Naive thymus-derived CD4-positive, alpha-beta T cell (primary cell): ENCODE results near the gene SGMS1. TPM values are rescaled to one million over a fixed set of nuclear protein-coding genes. Genes with fewer than 3 reads are reported as not detected.
A peak's percentile ranks its signal among the peaks of the same experiment; 100 is the strongest.

Source experiments
- ATAC-seq: fragments of 150-1000 bp; cut with Tn5 transposase; 2 replicates; pipeline ENCODE4 v1.10.0; 2021; ENCODE audit warnings: mild to moderate bottlenecking, moderate library complexity
- CTCF ChIA-PET: fragments of 350-600 bp; sonication (Branson Sonifier 250); formaldehyde crosslinking; loops from one replicate; lab custom pipeline; 2021; ENCODE audit warnings: antibody characterized with exemption; lab: Charles Lee
- POLR2A ChIA-PET: fragments of 350-600 bp; sonication (Branson Sonifier 250); formaldehyde crosslinking; loops from one replicate; lab custom pipeline; 2021; ENCODE audit warnings: antibody characterized with exemption, inconsistent platforms; lab: Charles Lee
- DNase-seq, 9 donors: peaks; one replicate each; pipeline versions ENCODE4 v3.0.0 to v3.0.0-alpha.2; 2020 to 2022; ENCODE audit warnings: mixed read lengths in 1 of 9
- H3K27ac ChIP-seq: one replicate; pipeline ENCODE4 v1.7.0; 2013; ENCODE audit warnings: mild to moderate bottlenecking, low read depth, low read length, moderate library complexity
- H3K27me3 ChIP-seq, 2 donors: one replicate each; pipeline ENCODE4 v1.7.0; 2013; ENCODE audit warnings: low read length in 2 of 2, mild to moderate bottlenecking in 2 of 2, moderate library complexity in 2 of 2; ENCODE audit not compliant: control insufficient read depth in 2 of 2, insufficient read depth in 2 of 2
- H3K36me3 ChIP-seq, 3 experiments: 1 replicate in 2 of 3; 2 replicates in 1 of 3; pipeline ENCODE4 v1.7.0; 2013; ENCODE audit warnings: low read length in 3 of 3, mild to moderate bottlenecking in 3 of 3, moderate library complexity in 1 of 3; ENCODE audit not compliant: insufficient read depth in 3 of 3, control insufficient read depth in 2 of 3
- H3K4me1 ChIP-seq, 2 donors: one replicate each; pipeline ENCODE4 v1.7.0; 2013; ENCODE audit warnings: low read length in 2 of 2, mild to moderate bottlenecking in 2 of 2, moderate library complexity in 1 of 2; ENCODE audit not compliant: control insufficient read depth in 2 of 2, insufficient read depth in 2 of 2
- H3K4me3 ChIP-seq: 2 replicates; pipeline ENCODE4 v1.7.0; 2013; ENCODE audit warnings: mild to moderate bottlenecking, low read length
- H3K9me3 ChIP-seq, 3 experiments: 1 replicate in 2 of 3; 2 replicates in 1 of 3; pipeline ENCODE4 v1.7.0; 2013; ENCODE audit warnings: low read length in 3 of 3; ENCODE audit not compliant: control insufficient read depth in 2 of 3
- H3K27ac Mint-ChIP-seq, 9 donors: one replicate each; pipeline ENCODE4 v1.8.0; 2020 to 2022; ENCODE audit warnings: mixed read lengths in 9 of 9, mild to moderate bottlenecking in 8 of 9, moderate library complexity in 5 of 9, inconsistent platforms in 2 of 9
- H3K27me3 Mint-ChIP-seq, 5 donors: one replicate each; pipeline ENCODE4 v1.8.0; 2021 to 2022; ENCODE audit warnings: mixed read lengths in 5 of 5, mild to moderate bottlenecking in 1 of 5
- H3K36me3 Mint-ChIP-seq, 5 donors: one replicate each; pipeline ENCODE4 v1.8.0; 2020 to 2022; ENCODE audit warnings: mixed read lengths in 5 of 5, mild to moderate bottlenecking in 3 of 5, inconsistent platforms in 1 of 5
- H3K4me1 Mint-ChIP-seq, 7 donors: one replicate each; pipeline ENCODE4 v1.8.0; 2020 to 2022; ENCODE audit warnings: mixed read lengths in 7 of 7, mild to moderate bottlenecking in 3 of 7, inconsistent platforms in 1 of 7
- H3K4me3 Mint-ChIP-seq, 10 donors: one replicate each; pipeline ENCODE4 v1.8.0; 2020 to 2022; ENCODE audit warnings: mild to moderate bottlenecking in 10 of 10, mixed read lengths in 10 of 10, moderate library complexity in 6 of 10, inconsistent platforms in 2 of 10
- H3K9me3 Mint-ChIP-seq, 11 donors: one replicate each; pipeline ENCODE4 v1.8.0; 2020 to 2022; ENCODE audit warnings: mixed read lengths in 11 of 11, mild to moderate bottlenecking in 4 of 11, inconsistent platforms in 1 of 11, moderate library complexity in 1 of 11
- intact Hi-C, 2 donors: fragments of 100-400 bp; cut with micrococcal nuclease; formaldehyde crosslinking; loops; one replicate each; pipeline ENCODE4 v1.15.1; 2023
- polyA plus RNA-seq, 2 donors: library from polyadenylated mRNA; unstranded; fragments of 300-500 nt; fragmentation: Illumina TruSeq; gene quantifications; one replicate each; pipeline ENCODE4 v1.2.3, GENCODE V29; 2021
- total RNA-seq, 6 experiments: library from RNA in 5 of 6; stranded (reverse) in 5 of 6; gene quantifications; 1 replicate in 5 of 6; 2 replicates in 1 of 6; pipeline ENCODE4 v1.2.3 and lab custom pipeline; 2021 to 2026

The SGMS1 gene
- total and polyA plus RNA-seq, 7 experiments from 2014 or later, result 11.5 to 45.7 (median 29.4) TPM

GRCh38 chr10:50416181-50416824 lies 207.5 kb downstream of the SGMS1 start:
- DNase-seq (no peak), ATAC-seq (no peak)
- no peaks in the 10 kb centered on the region for H3K9me3 Mint-ChIP-seq
- no peak overlapping the region for H3K27ac Mint-ChIP-seq
- Histone ChIP-seq H3K4me1 (peaks cover 4 to 7% of the 10 kb centered on the region in 2 donors), H3K36me3 (no peaks in the 10 kb centered on the region), H3K27me3 (no peaks in the 10 kb centered on the region), H3K27ac (no peak overlapping the region), H3K4me3 (no peak overlapping the region), H3K9me3 (no peaks in the 10 kb centered on the region)
- intact Hi-C loops, result loop anchor here in 1 of 2 donors (5.0 kb wide), 3 partner anchors 49 to 96 kb away; no protein-coding TSS in a partner anchor
- no peaks in the 10 kb centered on the region for H3K27me3 Mint-ChIP-seq
- ChIA-PET POLR2A (no interaction called here), CTCF (interaction anchor here (0.6 to 0.7 kb wide), 2 partner anchors 84 to 237 kb away, joined by 3 read pairs; no protein-coding TSS in a partner anchor)
- no peak overlapping the region for H3K4me3 Mint-ChIP-seq
- peaks cover 0 to 14% (median 4%) of the 10 kb centered on the region in 5 donors for H3K36me3 Mint-ChIP-seq
- peaks cover 24 to 57% (median 42%) of the 10 kb centered on the region in 7 donors for H3K4me1 Mint-ChIP-seq

GRCh38 chr10:50415292-50415691 lies 208.5 kb downstream of the SGMS1 start:
- Histone ChIP-seq H3K9me3 (no peaks in the 10 kb centered on the region), H3K4me3 (no peak overlapping the region), H3K4me1 (peaks cover 4 to 7% of the 10 kb centered on the region in 2 donors), H3K36me3 (no peaks in the 10 kb centered on the region), H3K27me3 (no peaks in the 10 kb centered on the region), H3K27ac (no peak overlapping the region)
- Mint-ChIP-seq H3K27me3 (no peaks in the 10 kb centered on the region), H3K9me3 (no peaks in the 10 kb centered on the region), H3K27ac (no peak overlapping the region), H3K36me3 (peaks cover 0 to 17% (median 10%) of the 10 kb centered on the region in 5 donors), H3K4me3 (no peak overlapping the region), H3K4me1 (peaks cover 25 to 53% (median 40%) of the 10 kb centered on the region in 7 donors)
- intact Hi-C loops, result loop anchor here in 1 of 2 donors (5.0 kb wide), 3 partner anchors 48 to 97 kb away; no protein-coding TSS in a partner anchor
- DNase-seq, result no peak
- ChIA-PET POLR2A (no interaction called here), CTCF (no interaction called here)
- ATAC-seq, result no peak

DNA sequence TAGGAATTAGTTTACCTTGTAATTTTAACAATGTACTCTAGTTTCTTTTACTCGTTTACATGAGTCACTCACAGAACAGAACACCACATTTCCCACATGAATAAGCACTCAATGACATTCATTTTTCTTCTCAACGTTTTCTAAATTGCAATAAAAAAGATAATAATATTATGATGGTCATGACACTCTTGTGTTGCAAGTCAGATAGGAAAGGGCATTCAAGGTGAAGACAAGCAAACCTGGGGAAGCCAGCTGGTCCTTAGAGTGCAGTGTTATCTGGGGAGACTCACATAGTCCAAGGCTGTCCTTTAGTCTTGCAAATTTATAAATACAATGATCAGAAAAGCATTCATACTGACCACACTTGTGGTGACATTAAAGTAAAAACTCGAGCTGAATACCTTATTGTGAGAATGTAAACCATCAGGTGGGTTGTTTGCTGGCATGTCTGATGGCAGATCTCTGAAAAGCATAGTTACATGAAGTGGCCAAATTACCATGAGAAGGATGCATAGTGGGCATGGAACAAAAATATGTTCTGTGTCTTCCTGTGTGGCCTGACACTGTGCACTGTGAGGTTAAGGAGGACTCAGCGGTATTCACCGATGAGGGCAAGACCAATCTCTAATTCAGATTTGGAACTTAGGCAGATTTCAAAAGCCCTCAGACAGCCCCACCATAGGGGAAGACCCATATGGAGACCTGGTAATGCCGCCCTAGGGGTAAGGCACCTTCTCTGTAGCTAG lies 213.5 kb downstream of the SGMS1 start:
- ChIA-PET POLR2A (no interaction called here), CTCF (no interaction called here)
- peak; percentile 24 for ATAC-seq
- Histone ChIP-seq H3K4me1 (no peaks in the 10 kb centered on the region), H3K36me3 (peaks cover 0 to 3% (median 0%) of the 10 kb centered on the region in 3 experiments), H3K4me3 (no peak overlapping the region), H3K27me3 (no peaks in the 10 kb centered on the region), H3K27ac (no peak overlapping the region), H3K9me3 (peaks cover 0 to 7% (median 0%) of the 10 kb centered on the region in 3 experiments)
- H3K4me1 Mint-ChIP-seq, result peaks cover 7 to 32% (median 14%) of the 10 kb centered on the region in 7 donors
- intact Hi-C loops, result no loop called here
- H3K27ac Mint-ChIP-seq, result no peak overlapping the region
- DNase-seq, result no peak
- H3K36me3 Mint-ChIP-seq, result peaks cover 4 to 46% (median 34%) of the 10 kb centered on the region in 5 donors
- no peaks in the 10 kb centered on the region for H3K27me3 Mint-ChIP-seq
- no peak overlapping the region for H3K4me3 Mint-ChIP-seq
- peaks cover 0 to 17% (median 4%) of the 10 kb centered on the region in 11 donors for H3K9me3 Mint-ChIP-seq

DNA sequence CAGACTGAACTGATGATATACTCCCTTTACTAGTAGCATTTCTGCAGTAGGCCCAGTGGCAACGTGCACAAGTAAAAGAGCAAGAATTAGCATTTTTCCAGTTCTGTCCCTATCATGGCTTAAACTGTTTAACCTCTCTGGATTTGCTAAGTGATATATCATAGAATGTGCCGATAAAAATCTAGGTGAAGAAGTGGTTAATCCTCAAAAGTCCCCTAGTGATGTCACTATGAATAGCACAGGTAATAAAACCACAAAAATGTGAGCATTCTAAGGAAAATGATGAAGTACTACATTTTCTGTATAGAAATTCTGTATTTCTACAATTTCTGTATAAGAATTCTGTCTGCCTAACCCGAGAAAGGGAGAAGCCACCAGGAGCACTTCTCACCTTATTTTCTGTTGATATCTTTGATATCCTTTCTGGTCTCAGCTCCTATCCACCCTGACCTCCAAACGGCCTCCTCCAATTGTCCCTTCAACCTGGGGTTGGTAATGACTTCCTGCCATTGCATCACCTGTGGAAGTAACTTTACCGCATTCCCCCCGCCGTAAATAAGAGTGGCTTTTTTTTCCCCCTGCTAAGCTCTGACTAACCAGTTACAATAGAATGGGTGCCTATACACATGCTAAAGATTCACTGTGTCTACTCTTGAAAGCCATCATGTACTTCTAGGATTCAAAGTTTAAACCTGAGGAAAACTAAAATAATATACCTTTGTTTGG lies 216.5 kb downstream of the SGMS1 start:
- intact Hi-C loops, result loop anchor here in 1 of 2 donors (2.0 kb wide), 1 partner anchor 14 kb away; no protein-coding TSS in a partner anchor
- no peak for DNase-seq
- ChIA-PET CTCF (no interaction called here), POLR2A (no interaction called here)
- H3K9me3 ChIP-seq, result peaks cover 0 to 7% (median 0%) of the 10 kb centered on the region in 3 experiments
- peaks cover 0 to 17% (median 4%) of the 10 kb centered on the region in 11 donors for H3K9me3 Mint-ChIP-seq
- no peak overlapping the region for H3K4me3 ChIP-seq
- H3K36me3 ChIP-seq, result peaks cover 0 to 3% (median 0%) of the 10 kb centered on the region in 3 experiments
- no peak overlapping the region for H3K27ac ChIP-seq
- H3K4me1 Mint-ChIP-seq, result peaks cover 11 to 20% (median 17%) of the 10 kb centered on the region in 7 donors
- H3K27me3 ChIP-seq, result no peaks in the 10 kb centered on the region
- H3K27me3 Mint-ChIP-seq, result no peaks in the 10 kb centered on the region
- peaks cover 4 to 66% (median 47%) of the 10 kb centered on the region in 5 donors for H3K36me3 Mint-ChIP-seq
- H3K4me1 ChIP-seq, result no peaks in the 10 kb centered on the region
- no peak for ATAC-seq
- no peak overlapping the region for H3K4me3 Mint-ChIP-seq
- H3K27ac Mint-ChIP-seq, result no peak overlapping the region

DNA sequence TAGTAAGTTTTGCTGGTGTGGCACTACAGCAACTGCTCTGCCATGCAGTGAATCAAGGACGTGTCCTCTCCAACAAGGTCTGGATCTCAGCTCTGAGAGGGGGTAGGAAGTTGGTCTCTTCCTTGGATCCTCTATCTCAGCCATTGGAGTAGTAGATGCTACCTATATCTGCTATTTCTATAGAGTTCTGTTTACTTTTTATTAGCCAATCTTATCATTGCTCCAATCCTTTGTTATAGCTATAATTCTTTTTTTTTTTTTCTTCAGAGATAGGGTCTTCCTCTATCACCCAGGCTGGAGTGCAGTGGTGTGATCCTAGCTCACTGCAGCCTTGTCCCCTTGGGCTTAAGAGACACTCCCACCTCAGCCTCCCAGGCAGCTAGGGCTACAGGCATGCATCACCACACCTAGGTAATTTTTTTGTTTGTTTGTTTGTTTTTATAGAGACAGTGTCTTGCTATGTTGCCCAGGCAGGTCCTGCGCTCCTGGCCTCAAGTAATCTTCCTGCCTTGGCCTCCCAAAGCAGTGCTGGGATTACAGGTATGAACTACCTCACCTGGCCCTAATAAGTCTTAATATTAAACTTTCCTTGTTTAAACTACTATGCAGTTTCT lies 217.2 kb downstream of the SGMS1 start:
- ChIA-PET CTCF (interaction anchor here (0.6 kb wide), 1 partner anchor 928 kb away, joined by 3 read pairs; no protein-coding TSS in a partner anchor), POLR2A (no interaction called here)
- Histone ChIP-seq H3K27ac (no peak overlapping the region), H3K4me1 (no peaks in the 10 kb centered on the region), H3K36me3 (peaks cover 0 to 3% (median 0%) of the 10 kb centered on the region in 3 experiments), H3K27me3 (no peaks in the 10 kb centered on the region), H3K9me3 (peaks cover 0 to 7% (median 0%) of the 10 kb centered on the region in 3 experiments), H3K4me3 (no peak overlapping the region)
- Mint-ChIP-seq H3K36me3 (peaks cover 4 to 67% (median 47%) of the 10 kb centered on the region in 5 donors), H3K27me3 (no peaks in the 10 kb centered on the region), H3K4me1 (peaks cover 11 to 24% (median 16%) of the 10 kb centered on the region in 7 donors), H3K27ac (no peak overlapping the region), H3K9me3 (peaks cover 0 to 17% (median 4%) of the 10 kb centered on the region in 11 donors), H3K4me3 (no peak overlapping the region)
- no peak for DNase-seq
- ATAC-seq, result no peak
- intact Hi-C loops, result loop anchor here in 1 of 2 donors (2.0 kb wide), 1 partner anchor 14 kb away; no protein-coding TSS in a partner anchor

- Mint-ChIP-seq H3K27ac (no peak overlapping the region), H3K36me3 (peaks cover 4 to 67% (median 47%) of the 10 kb centered on the region in 5 donors), H3K4me1 (peaks cover 7 to 28% (median 19%) of the 10 kb centered on the region in 7 donors), H3K9me3 (peaks cover 0 to 17% (median 4%) of the 10 kb centered on the region in 11 donors), H3K4me3 (no peak overlapping the region), H3K27me3 (no peaks in the 10 kb centered on the region)
- no peak for ATAC-seq
- Histone ChIP-seq H3K27ac (no peak overlapping the region), H3K4me3 (no peak overlapping the region), H3K9me3 (peaks cover 0 to 7% (median 0%) of the 10 kb centered on the region in 3 experiments), H3K4me1 (no peaks in the 10 kb centered on the region), H3K27me3 (no peaks in the 10 kb centered on the region), H3K36me3 (peaks cover 0 to 3% (median 0%) of the 10 kb centered on the region in 3 experiments)
- intact Hi-C loops, result loop anchor here in 1 of 2 donors (2.0 kb wide), 1 partner anchor 15 kb away; no protein-coding TSS in a partner anchor
- DNase-seq, result no peak
- CTCF ChIA-PET, result no interaction called here
- POLR2A ChIA-PET, result no interaction called here
Measured at GRCh38 chr10:50405723-50406122, 218.0 kb downstream of the SGMS1 start.
